Measurements from ENCODE around the gene MOGAT1. TPM values are rescaled to one million over a fixed set of nuclear protein-coding genes. Genes with fewer than 3 reads are reported as not detected.

MOGAT1 gene
- total and polyA plus RNA-seq, 3 donors from 2014 or later: not detected

DNA sequence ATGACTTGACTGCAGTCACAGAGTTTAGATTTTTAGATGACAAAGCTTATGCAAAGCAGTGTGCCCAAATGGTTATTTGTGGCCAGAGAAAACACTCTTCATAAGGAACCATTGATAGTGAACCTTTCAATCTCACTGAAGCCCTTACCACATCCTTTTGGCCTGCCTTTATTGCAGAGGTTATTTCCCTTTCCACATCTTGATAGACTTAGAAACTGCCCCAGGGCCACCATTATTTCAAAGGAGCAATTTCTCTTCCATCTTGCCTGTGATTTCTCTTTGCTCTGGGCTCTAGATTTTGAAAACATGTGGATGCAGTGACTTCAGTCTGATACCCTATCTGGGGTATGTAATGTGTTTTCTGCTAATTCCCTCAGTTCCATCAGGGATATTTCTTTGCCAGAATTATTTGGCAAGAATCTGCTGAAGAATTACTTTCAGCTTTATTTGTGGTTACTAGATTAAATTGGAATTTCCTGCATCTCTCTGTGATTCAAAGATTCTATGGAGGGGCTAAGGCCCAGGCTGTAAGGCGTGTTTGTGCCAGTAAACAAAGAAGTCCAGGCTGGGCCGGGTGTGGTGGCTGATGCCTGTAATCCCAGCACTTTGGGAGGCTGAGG lies 51.0 kb downstream of the MOGAT1 start:
- Histone ChIP-seq H3K36me3 (ENCODE audit: low read depth, missing control alignments) (no peaks in the 10 kb centered on the region), H3K4me1 (no peaks in the 10 kb centered on the region), H3K4me3 (no peak overlapping the region), H3K9me3 (no peaks in the 10 kb centered on the region), H3K27me3 (no peaks in the 10 kb centered on the region), H3K27ac (no peak overlapping the region)
- intact Hi-C loops (cut with DNase I; ENCODE audit: low total_unique reads): no loop called here
- TF ChIP-seq, protein P1, sequence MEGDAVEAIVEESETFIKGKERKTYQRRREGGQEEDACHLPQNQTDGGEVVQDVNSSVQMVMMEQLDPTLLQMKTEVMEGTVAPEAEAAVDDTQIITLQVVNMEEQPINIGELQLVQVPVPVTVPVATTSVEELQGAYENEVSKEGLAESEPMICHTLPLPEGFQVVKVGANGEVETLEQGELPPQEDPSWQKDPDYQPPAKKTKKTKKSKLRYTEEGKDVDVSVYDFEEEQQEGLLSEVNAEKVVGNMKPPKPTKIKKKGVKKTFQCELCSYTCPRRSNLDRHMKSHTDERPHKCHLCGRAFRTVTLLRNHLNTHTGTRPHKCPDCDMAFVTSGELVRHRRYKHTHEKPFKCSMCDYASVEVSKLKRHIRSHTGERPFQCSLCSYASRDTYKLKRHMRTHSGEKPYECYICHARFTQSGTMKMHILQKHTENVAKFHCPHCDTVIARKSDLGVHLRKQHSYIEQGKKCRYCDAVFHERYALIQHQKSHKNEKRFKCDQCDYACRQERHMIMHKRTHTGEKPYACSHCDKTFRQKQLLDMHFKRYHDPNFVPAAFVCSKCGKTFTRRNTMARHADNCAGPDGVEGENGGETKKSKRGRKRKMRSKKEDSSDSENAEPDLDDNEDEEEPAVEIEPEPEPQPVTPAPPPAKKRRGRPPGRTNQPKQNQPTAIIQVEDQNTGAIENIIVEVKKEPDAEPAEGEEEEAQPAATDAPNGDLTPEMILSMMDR (IDR thresholded peaks at IDR 0.05): no peak
- WGBS, 2 donors: 67 to 77% methylated on average over 2 of the region's 2 CpGs
- no peak for DNase-seq

DNA sequence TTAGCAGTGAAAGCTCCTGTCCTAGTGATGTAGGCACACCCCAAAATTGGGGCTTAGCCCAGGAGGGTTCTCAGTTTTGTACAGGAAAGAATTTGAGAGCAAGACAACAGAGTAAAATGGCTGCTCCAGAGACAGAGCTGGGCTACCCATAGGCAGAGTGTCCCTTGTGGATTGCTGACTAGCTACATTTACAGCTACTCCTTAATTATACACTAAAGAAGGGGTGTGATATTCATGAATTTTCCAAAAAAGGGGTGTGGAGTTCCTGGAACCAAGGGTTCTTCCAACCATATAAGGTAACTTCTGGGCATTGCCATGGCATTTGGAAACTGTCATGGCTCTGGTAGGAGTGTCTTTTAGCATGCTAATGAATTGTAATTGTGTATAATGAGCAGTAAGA lies 52.8 kb downstream of the MOGAT1 start:
- H3K27me3 ChIP-seq: no peaks in the 10 kb centered on the region
- no peaks in the 10 kb centered on the region for H3K36me3 ChIP-seq (ENCODE audit: low read depth, missing control alignments)
- no peaks in the 10 kb centered on the region for H3K9me3 ChIP-seq
- TF ChIP-seq, protein P1 (IDR thresholded peaks at IDR 0.05): no peak
- no peak for TF ChIP-seq POLR2A (IDR thresholded peaks at IDR 0.05)
- no peak for DNase-seq
- intact Hi-C loops (cut with DNase I; ENCODE audit: low total_unique reads): no loop called here
- no peaks in the 10 kb centered on the region for H3K4me1 ChIP-seq
- no peak overlapping the region for H3K27ac ChIP-seq
- no peak overlapping the region for H3K4me3 ChIP-seq

DNA sequence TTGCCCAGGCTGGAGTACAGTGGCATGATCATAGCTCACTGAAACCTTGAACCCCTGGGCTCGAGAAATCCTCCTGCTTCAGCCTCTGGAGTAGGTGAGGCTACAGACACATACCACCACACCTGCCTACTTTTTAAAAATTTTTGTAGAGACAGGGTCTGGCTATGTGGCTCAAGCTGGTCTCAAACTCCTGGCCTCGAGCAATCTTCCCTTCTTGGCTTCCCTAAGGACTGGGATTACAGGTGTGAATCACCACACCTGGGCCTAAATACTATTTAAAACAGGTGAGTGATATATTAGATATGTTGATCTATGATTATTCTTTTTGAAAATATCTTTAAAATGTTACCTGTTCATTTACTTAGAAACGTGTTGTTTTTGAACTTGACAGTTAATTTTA lies 57.2 kb downstream of the MOGAT1 start:
- H3K4me3 ChIP-seq: no peak overlapping the region
- H3K36me3 ChIP-seq (ENCODE audit: low read depth, missing control alignments): no peaks in the 10 kb centered on the region
- H3K27ac ChIP-seq: no peak overlapping the region
- WGBS, 2 donors: 89 to 93% methylated on average over 3 of the region's 3 CpGs
- H3K27me3 ChIP-seq: no peaks in the 10 kb centered on the region
- TF ChIP-seq, protein P1 (IDR thresholded peaks at IDR 0.05): no peak
- TF ChIP-seq POLR2A (IDR thresholded peaks at IDR 0.05): no peak
- H3K4me1 ChIP-seq: peaks cover 3% of the 10 kb centered on the region
- intact Hi-C loops (cut with DNase I; ENCODE audit: low total_unique reads): no loop called here
- no peak for DNase-seq
- H3K9me3 ChIP-seq: no peaks in the 10 kb centered on the region

DNA sequence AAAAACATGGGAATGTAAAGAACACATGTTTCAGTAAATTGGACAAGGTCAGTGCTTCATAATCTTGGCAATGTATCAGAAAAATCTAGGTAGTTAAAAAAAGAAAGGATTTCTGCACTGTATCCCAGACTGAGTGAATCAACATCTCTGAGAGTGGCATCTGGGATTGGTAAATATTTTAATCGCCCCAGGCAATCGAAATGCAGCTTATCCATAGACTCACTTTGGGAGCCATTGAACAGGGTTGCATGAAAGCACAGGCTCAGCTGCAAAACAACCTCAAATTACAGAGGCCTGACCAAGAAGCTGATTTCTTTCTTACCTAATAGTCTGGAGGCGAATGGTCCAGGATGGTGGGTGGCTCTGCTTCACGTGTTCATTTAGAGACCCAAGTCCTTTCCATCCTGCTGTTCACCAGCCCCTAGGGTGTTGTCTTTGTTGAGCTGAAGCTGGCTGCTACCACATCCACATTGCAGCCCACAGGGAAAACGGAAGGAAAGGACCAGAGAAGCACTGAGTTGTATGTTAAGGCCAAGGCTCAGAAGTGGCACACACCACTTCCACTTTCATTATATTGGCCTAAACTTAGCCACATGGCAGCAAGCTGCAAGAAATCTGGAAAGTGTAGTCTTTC lies 59.0 kb downstream of the MOGAT1 start:
- intact Hi-C loops (cut with DNase I; ENCODE audit: low total_unique reads): no loop called here
- no peak overlapping the region for H3K4me3 ChIP-seq
- 83 to 84% methylated on average over 5 of the region's 5 CpGs for WGBS, 2 donors
- no peaks in the 10 kb centered on the region for H3K27me3 ChIP-seq
- DNase-seq: no peak
- H3K36me3 ChIP-seq (ENCODE audit: low read depth, missing control alignments): no peaks in the 10 kb centered on the region
- no peaks in the 10 kb centered on the region for H3K9me3 ChIP-seq
- TF ChIP-seq POLR2A (IDR thresholded peaks at IDR 0.05): no peak
- TF ChIP-seq, protein P1 (IDR thresholded peaks at IDR 0.05): no peak
- H3K27ac ChIP-seq: no peak overlapping the region
- H3K4me1 ChIP-seq: peaks cover 15% of the 10 kb centered on the region

DNA sequence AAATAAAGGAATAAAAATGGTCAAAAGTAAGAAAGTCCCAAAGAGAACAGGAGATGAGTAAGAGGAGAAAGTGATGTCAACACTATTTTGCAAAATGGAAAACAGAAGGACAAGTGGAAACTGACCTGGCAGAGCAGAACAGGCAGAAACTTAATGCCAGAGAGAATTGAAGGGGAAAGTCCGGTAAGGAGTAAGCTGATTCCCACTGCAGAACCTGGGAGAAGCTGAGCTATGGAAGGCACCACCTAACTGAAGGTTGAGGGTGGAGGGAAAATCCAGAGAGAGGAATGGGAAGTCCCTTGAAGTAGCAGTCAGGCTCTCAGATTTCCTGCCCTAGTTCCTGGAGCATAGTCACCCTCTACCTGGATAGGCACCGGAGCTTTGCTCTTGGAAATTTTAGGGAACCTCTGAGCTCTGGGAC lies 59.8 kb downstream of the MOGAT1 start:
- TF ChIP-seq, protein P1 (IDR thresholded peaks at IDR 0.05): no peak
- 88 to 89% methylated on average over 1 to 2 of the region's 2 CpGs for WGBS, 2 donors
- Histone ChIP-seq H3K4me3 (no peak overlapping the region), H3K27me3 (no peaks in the 10 kb centered on the region), H3K4me1 (peaks cover 15% of the 10 kb centered on the region), H3K36me3 (ENCODE audit: low read depth, missing control alignments) (no peaks in the 10 kb centered on the region), H3K9me3 (no peaks in the 10 kb centered on the region), H3K27ac (no peak overlapping the region)
- intact Hi-C loops (cut with DNase I; ENCODE audit: low total_unique reads): no loop called here
- no peak for DNase-seq
